K562 (cell line): ENCODE measurements around the gene SP4. TPM values are rescaled to one million over a fixed set of nuclear protein-coding genes. Genes with fewer than 3 reads are reported as not detected.

ENCODE experiments used
- CCNT2 ChIP-seq: IDR thresholded peaks from 2 replicates; pipeline ENCODE4 v1.6.1; 2011; ENCODE audit warnings: borderline replicate concordance, low read depth, mild to moderate bottlenecking, moderate library complexity, mixed read lengths, low read length; ENCODE audit not compliant: insufficient read length; ENCODE audit errors: extremely low read depth
- ETV6 ChIP-seq, 3 experiments: fragments of 150-350 bp in 1 of 3; sonication (generic) in 1 of 3; formaldehyde crosslinking in 1 of 3; IDR thresholded peaks; 2 replicates each; pipeline versions ENCODE4 v1.6.1 to v1.8.0; 2014 to 2022; ENCODE audit warnings: borderline replicate concordance in 2 of 3, low read depth in 2 of 3, antibody characterized with exemption in 1 of 3, low read length in 1 of 3, mild to moderate bottlenecking in 1 of 3, missing genetic modification reagents in 1 of 3
- NFE2 ChIP-seq: IDR thresholded peaks from 2 replicates; pipeline ENCODE4 v1.6.1; 2014; ENCODE audit warnings: antibody characterized with exemption, low read depth
- NFXL1 ChIP-seq: fragments of 450-650 bp; formaldehyde crosslinking; IDR thresholded peaks from 2 replicates; pipeline ENCODE4 v1.4.0; 2021; ENCODE audit warnings: mild to moderate bottlenecking
- PCBP2 ChIP-seq: fragments of 200-400 bp; formaldehyde crosslinking; IDR thresholded peaks from 2 replicates; pipeline ENCODE4 v1.6.1; 2018; ENCODE audit warnings: low read length, low read depth, mild to moderate bottlenecking, moderate library complexity; ENCODE audit not compliant: poor library complexity, severe bottlenecking
- POLR2G ChIP-seq: fragments of 200-400 bp; formaldehyde crosslinking; IDR thresholded peaks from 2 replicates; pipeline ENCODE4 v1.6.1; 2017; ENCODE audit warnings: low read depth, mild to moderate bottlenecking, antibody characterized with exemption, low read length, moderate library complexity
- RB1 ChIP-seq: fragments of 450-650 bp; IDR thresholded peaks from 2 replicates; pipeline ENCODE4 v1.6.1; 2017; ENCODE audit warnings: low read depth, mild to moderate bottlenecking
- RHOXF2B ChIP-seq: fragments of 250-450 bp; sonication (Bioruptor Pico); conservative IDR thresholded peaks from 2 replicates; pipeline ENCODE4 v1.5.1; 2021
- RNF2 ChIP-seq: sonication (generic); IDR thresholded peaks from 2 replicates; pipeline ENCODE4 v1.6.1; 2016
- SMAD3 ChIP-seq: fragments of 450-650 bp; formaldehyde crosslinking; conservative IDR thresholded peaks from 2 replicates; pipeline ENCODE4 v1.4.0; 2020; ENCODE audit warnings: mild to moderate bottlenecking
- TEAD2 ChIP-seq: fragments of 450-650 bp; IDR thresholded peaks from 2 replicates; pipeline ENCODE4 v1.6.1; 2016; ENCODE audit warnings: missing genetic modification characterization, control low read depth, missing compliant biosample characterization
- YY1 ChIP-seq, 3 experiments: IDR thresholded peaks; 2 replicates each; pipeline ENCODE4 v1.6.1; 2011; ENCODE audit warnings: low read length in 2 of 3, mild to moderate bottlenecking in 2 of 3, moderate library complexity in 2 of 3, borderline replicate concordance in 1 of 3, control low read depth in 1 of 3, low read depth in 1 of 3; ENCODE audit not compliant: insufficient read depth in 3 of 3, insufficient replicate concordance in 2 of 3, control insufficient read depth in 1 of 3, insufficient read length in 1 of 3; ENCODE audit errors: extremely low read depth in 1 of 3
- ZNF212 ChIP-seq: fragments of 450-650 bp; formaldehyde crosslinking; IDR thresholded peaks from 2 replicates; pipeline ENCODE4 v1.4.0; 2020; ENCODE audit warnings: mild to moderate bottlenecking
- ZNF551 ChIP-seq: fragments of 250-450 bp; sonication (Bioruptor Pico); IDR thresholded peaks from 2 replicates; pipeline ENCODE4 v1.5.0; 2021; ENCODE audit warnings: mild to moderate bottlenecking, moderate library complexity
- polyA plus RNA-seq, 8 experiments: library from polyadenylated mRNA; depleted of rRNA in 4 of 8; stranded (reverse) in 5 of 8; unstranded in 3 of 8; fragments of >200 nt; fragmentation: Nextera tagmentation in 2 of 8; fragmentation: Illumina TruSeq in 1 of 8; extraction: Ambion mirVana in 2 of 8; extraction: Trizol in 1 of 8; gene quantifications; 2 replicates each; pipeline versions ENCODE4 v1.2.1 to v1.2.3, GENCODE V29; 2011 to 2014; ENCODE audit warnings: inconsistent platforms in 1 of 8, missing spikeins in 1 of 8
- total RNA-seq, 7 experiments: library from RNA; depleted of rRNA in 6 of 7; stranded (reverse); fragments of >200 nt in 6 of 7; fragmentation: Illumina TruSeq in 2 of 7; extraction: Trizol in 2 of 7; gene quantifications; 2 replicates each; pipeline versions ENCODE4 v1.2.1 to v1.2.3, GENCODE V29; 2011 to 2021; ENCODE audit warnings: low replicate concordance in 1 of 7
- TF ChIP-seq, protein P1 (sequence below): fragments of 250-450 bp; sonication (Bioruptor Pico); IDR thresholded peaks from 2 replicates; pipeline ENCODE4 v1.5.0; 2022; ENCODE audit warnings: mild to moderate bottlenecking
- TF ChIP-seq, protein P2 (sequence below): fragments of 250-450 bp; sonication (Bioruptor Pico); IDR thresholded peaks from 2 replicates; pipeline ENCODE4 v1.5.0; 2021
- TF ChIP-seq, protein P3 (sequence below): fragments of 250-450 bp; sonication (Bioruptor Pico); IDR thresholded peaks from 2 replicates; pipeline ENCODE4 v1.4.0; 2020; ENCODE audit warnings: mild to moderate bottlenecking, moderate library complexity
- TF ChIP-seq, protein P4 (sequence below), 2 experiments: IDR thresholded peaks; 2 replicates each; pipeline ENCODE4 v1.6.1; 2012; ENCODE audit warnings: improper control_type of control experiment in 2 of 2, low read depth in 2 of 2, low read length in 2 of 2, borderline replicate concordance in 1 of 2

SP4 gene
- total and polyA plus RNA-seq, 9 of the 15 experiments (the other 6 are each of a cell fraction or from before 2014, with no cell fraction given) = 2.4 to 9.4 (median 4.5) TPM

DNA sequence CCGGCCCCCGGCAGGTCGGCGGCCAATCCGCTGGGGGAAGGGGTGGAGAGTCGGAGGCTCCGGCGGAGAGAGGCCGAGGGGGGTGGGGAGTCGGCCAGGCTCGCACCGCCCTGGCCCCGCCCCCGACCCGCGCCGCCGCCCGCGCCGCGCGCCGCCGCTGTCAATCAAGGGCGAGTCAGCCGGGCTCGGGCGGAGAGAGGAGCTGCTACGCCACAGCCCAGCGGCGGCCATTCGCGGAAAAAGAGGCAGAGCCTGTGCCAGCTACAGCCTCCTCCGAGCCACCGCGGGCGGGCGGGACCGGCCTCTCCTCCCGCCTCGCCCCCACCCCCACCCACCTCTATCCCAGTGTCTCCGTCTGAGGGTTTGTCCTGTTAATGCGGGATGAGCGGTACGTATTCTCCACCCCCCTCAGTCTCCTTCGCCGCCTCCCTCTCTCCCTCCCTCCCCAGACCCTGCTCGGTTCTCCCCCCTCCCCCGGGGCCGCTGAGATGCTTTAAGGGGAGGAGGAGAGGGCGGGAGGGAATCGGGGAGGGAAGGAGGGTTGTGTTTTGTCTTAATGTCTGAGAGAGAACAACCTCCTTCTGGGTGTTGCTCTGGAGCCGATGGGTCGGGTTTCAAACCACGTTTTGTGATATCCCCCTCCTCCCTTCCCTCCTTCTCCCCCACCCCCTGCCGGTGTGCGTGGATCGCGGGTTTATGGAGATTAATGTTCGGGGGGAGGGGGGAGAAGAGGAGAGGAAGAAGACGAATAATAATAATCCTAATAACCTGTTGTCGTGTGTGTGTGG, at the start of gene SP4 (continued):
- TF ChIP-seq, protein P1, sequence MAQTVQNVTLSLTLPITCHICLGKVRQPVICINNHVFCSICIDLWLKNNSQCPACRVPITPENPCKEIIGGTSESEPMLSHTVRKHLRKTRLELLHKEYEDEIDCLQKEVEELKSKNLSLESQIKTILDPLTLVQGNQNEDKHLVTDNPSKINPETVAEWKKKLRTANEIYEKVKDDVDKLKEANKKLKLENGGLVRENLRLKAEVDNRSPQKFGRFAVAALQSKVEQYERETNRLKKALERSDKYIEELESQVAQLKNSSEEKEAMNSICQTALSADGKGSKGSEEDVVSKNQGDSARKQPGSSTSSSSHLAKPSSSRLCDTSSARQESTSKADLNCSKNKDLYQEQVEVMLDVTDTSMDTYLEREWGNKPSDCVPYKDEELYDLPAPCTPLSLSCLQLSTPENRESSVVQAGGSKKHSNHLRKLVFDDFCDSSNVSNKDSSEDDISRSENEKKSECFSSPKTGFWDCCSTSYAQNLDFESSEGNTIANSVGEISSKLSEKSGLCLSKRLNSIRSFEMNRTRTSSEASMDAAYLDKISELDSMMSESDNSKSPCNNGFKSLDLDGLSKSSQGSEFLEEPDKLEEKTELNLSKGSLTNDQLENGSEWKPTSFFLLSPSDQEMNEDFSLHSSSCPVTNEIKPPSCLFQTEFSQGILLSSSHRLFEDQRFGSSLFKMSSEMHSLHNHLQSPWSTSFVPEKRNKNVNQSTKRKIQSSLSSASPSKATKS = no peak
- no peak for TF ChIP-seq RHOXF2B (CRISPR knock-in tag)
- no peak for TF ChIP-seq SMAD3
- TF ChIP-seq RB1 = peak; percentile 87
- 0 out of 2 replicates have a peak, but pooled peaks have one; percentile 39 for TF ChIP-seq RNF2
- TF ChIP-seq NFE2 = no peak
- no peak for TF ChIP-seq PCBP2
- TF ChIP-seq, protein P2, sequence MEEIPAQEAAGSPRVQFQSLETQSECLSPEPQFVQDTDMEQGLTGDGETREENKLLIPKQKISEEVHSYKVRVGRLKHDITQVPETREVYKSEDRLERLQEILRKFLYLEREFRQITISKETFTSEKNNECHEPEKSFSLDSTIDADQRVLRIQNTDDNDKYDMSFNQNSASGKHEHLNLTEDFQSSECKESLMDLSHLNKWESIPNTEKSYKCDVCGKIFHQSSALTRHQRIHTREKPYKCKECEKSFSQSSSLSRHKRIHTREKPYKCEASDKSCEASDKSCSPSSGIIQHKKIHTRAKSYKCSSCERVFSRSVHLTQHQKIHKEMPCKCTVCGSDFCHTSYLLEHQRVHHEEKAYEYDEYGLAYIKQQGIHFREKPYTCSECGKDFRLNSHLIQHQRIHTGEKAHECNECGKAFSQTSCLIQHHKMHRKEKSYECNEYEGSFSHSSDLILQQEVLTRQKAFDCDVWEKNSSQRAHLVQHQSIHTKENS = no peak
- peak; percentile 52 to 92 (median 88) for TF ChIP-seq YY1 (IDR thresholded peaks at IDR 0.05; ENCODE audit: borderline replicate concordance in 1 of 3, control insufficient read depth in 1 of 3, extremely low read depth in 1 of 3, insufficient read depth in 3 of 3, insufficient read length in 1 of 3, insufficient replicate concordance in 2 of 3, low read depth in 1 of 3, low read length in 2 of 3)
- no peak for TF ChIP-seq ETV6 (IDR thresholded peaks at IDR 0.05; ENCODE audit: borderline replicate concordance in 1 of 2, low read depth in 2 of 2, low read length in 1 of 2)
- no peak for TF ChIP-seq ETV6 (CRISPR knock-in tag; IDR thresholded peaks at IDR 0.05; ENCODE audit: borderline replicate concordance)
- no peak for TF ChIP-seq ZNF212
- TF ChIP-seq POLR2G = peak; percentile 67
- TF ChIP-seq, protein P3, sequence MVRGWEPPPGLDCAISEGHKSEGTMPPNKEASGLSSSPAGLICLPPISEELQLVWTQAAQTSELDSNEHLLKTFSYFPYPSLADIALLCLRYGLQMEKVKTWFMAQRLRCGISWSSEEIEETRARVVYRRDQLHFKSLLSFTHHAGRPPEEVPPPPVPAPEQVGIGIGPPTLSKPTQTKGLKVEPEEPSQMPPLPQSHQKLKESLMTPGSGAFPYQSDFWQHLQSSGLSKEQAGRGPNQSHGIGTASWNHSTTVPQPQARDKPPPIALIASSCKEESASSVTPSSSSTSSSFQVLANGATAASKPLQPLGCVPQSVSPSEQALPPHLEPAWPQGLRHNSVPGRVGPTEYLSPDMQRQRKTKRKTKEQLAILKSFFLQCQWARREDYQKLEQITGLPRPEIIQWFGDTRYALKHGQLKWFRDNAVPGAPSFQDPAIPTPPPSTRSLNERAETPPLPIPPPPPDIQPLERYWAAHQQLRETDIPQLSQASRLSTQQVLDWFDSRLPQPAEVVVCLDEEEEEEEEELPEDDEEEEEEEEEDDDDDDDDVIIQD (CRISPR knock-in tag) = no peak
- peak; percentile 83 for TF ChIP-seq CCNT2
- TF ChIP-seq ZNF551 (CRISPR knock-in tag) = no peak
- TF ChIP-seq, protein P4, sequence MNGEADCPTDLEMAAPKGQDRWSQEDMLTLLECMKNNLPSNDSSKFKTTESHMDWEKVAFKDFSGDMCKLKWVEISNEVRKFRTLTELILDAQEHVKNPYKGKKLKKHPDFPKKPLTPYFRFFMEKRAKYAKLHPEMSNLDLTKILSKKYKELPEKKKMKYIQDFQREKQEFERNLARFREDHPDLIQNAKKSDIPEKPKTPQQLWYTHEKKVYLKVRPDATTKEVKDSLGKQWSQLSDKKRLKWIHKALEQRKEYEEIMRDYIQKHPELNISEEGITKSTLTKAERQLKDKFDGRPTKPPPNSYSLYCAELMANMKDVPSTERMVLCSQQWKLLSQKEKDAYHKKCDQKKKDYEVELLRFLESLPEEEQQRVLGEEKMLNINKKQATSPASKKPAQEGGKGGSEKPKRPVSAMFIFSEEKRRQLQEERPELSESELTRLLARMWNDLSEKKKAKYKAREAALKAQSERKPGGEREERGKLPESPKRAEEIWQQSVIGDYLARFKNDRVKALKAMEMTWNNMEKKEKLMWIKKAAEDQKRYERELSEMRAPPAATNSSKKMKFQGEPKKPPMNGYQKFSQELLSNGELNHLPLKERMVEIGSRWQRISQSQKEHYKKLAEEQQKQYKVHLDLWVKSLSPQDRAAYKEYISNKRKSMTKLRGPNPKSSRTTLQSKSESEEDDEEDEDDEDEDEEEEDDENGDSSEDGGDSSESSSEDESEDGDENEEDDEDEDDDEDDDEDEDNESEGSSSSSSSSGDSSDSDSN (IDR thresholded peaks at IDR 0.05; ENCODE audit: borderline replicate concordance in 1 of 2, low read depth in 2 of 2, low read length in 2 of 2) = peak in 1 of 2 experiments; percentile 24; a peak in 1 of 4 replicates
- TF ChIP-seq NFXL1 (CRISPR knock-in tag) = no peak
- no peak for TF ChIP-seq TEAD2 (tag)
